Gastroesophageal sphincter (tissue), 4 donors: ENCODE data around the gene CSNK1G3. TPM values are rescaled to one million over a fixed set of nuclear protein-coding genes. Genes with fewer than 3 reads are reported as not detected.

Source experiments
- ATAC-seq: fragments of 150-250 bp; one replicate; pipeline ENCODE4 v1.9.1; 2016; ENCODE audit warnings: mild to moderate bottlenecking, moderate library complexity
- H3K27ac ChIP-seq, 4 donors: fragments of 200-600 bp; sonication (generic) in 3 of 4; 1 replicate in 3 of 4; 2 replicates in 1 of 4; pipeline ENCODE4 v1.5.1; 2016 to 2019
- H3K27me3 ChIP-seq: fragments of 200-600 bp; sonication (generic); one replicate; pipeline ENCODE4 v1.5.1; 2019
- H3K36me3 ChIP-seq, 2 donors: fragments of 200-600 bp; sonication (generic); one replicate each; pipeline ENCODE4 v1.5.1; 2019; ENCODE audit warnings: control low read depth in 1 of 2
- H3K4me1 ChIP-seq, 3 donors: fragments of 200-600 bp; sonication (generic); 1 replicate in 2 of 3; 2 replicates in 1 of 3; pipeline ENCODE4 v1.5.1; 2016 to 2019; ENCODE audit warnings: control low read depth in 2 of 3
- H3K4me3 ChIP-seq, 2 donors: fragments of 200-600 bp; sonication (generic); one replicate each; pipeline ENCODE4 v1.5.1; 2019; ENCODE audit warnings: mild to moderate bottlenecking in 1 of 2, moderate library complexity in 1 of 2
- H3K9me3 ChIP-seq, 3 donors: fragments of 200-600 bp; sonication (generic); one replicate each; pipeline ENCODE4 v1.5.1; 2017 to 2019; ENCODE audit warnings: control low read depth in 2 of 3
- CTCF ChIP-seq, 4 experiments: fragments of 200-600 bp in 2 of 4; fragments of 450-650 bp in 2 of 4; sonication (generic) in 1 of 4; IDR thresholded peaks; one replicate each; pipeline ENCODE4 v1.5.1; 2017 to 2019; ENCODE audit warnings: antibody characterized with exemption in 4 of 4, mild to moderate bottlenecking in 2 of 4, moderate library complexity in 2 of 4
- EP300 ChIP-seq: sonication (generic); formaldehyde crosslinking; IDR thresholded peaks from one replicate; pipeline ENCODE4 v1.6.1; 2017; ENCODE audit warnings: antibody characterized with exemption, mild to moderate bottlenecking
- POLR2A ChIP-seq, 2 donors: fragments of 450-650 bp; IDR thresholded peaks; one replicate each; pipeline ENCODE4 v1.6.1; 2017; ENCODE audit warnings: antibody characterized with exemption in 2 of 2, mild to moderate bottlenecking in 2 of 2, moderate library complexity in 1 of 2
- POLR2AphosphoS5 ChIP-seq: sonication (generic); formaldehyde crosslinking; IDR thresholded peaks from one replicate; pipeline ENCODE4 v1.6.1; 2017; ENCODE audit warnings: antibody characterized with exemption
- WGBS, 2 donors: methylation state at CpG; one replicate each; pipeline ENCODE4 v1.1.5; 2018; ENCODE audit warnings: low coverage in 1 of 2; 5-methylcytosine and 5-hydroxymethylcytosine counted together
- total RNA-seq, 4 donors: library from RNA; depleted of rRNA; stranded (reverse); fragments of >200 nt; gene quantifications; one replicate each; pipeline ENCODE4 v1.1.0, GENCODE V29; 2016

The CSNK1G3 gene
- total RNA-seq, 4 donors from 2014 or later: 42.8 to 65.0 (median 55.6) TPM

GRCh38 chr5:123503299-123503698 lies 8.7 kb upstream of the CSNK1G3 start:
- no peak overlapping the region for H3K27ac ChIP-seq
- ATAC-seq: no peak
- no peak overlapping the region for H3K4me3 ChIP-seq
- TF ChIP-seq POLR2AphosphoS5: no peak
- no peak for TF ChIP-seq EP300
- TF ChIP-seq CTCF (IDR thresholded peaks at IDR 0.05): no peak
- no peak for TF ChIP-seq POLR2A (IDR thresholded peaks at IDR 0.05)
- H3K27me3 ChIP-seq: no peaks in the 10 kb centered on the region
- H3K36me3 ChIP-seq: no peaks in the 10 kb centered on the region
- H3K9me3 ChIP-seq: no peaks in the 10 kb centered on the region
- H3K4me1 ChIP-seq: peaks cover 0 to 2% (median 0%) of the 10 kb centered on the region in 3 donors

GRCh38 chr5:123505633-123506032 lies 6.3 kb upstream of the CSNK1G3 start:
- Histone ChIP-seq H3K36me3 (no peaks in the 10 kb centered on the region), H3K4me1 (peaks cover 0 to 11% (median 5%) of the 10 kb centered on the region in 3 donors), H3K9me3 (no peaks in the 10 kb centered on the region), H3K27me3 (no peaks in the 10 kb centered on the region), H3K4me3 (no peak overlapping the region), H3K27ac (no peak overlapping the region)
- 60 to 77% methylated on average over 2 of the region's 2 CpGs for WGBS, 2 donors
- no peak for ATAC-seq
- TF ChIP-seq POLR2A (IDR thresholded peaks at IDR 0.05) (no peak), EP300 (no peak), POLR2AphosphoS5 (no peak), CTCF (IDR thresholded peaks at IDR 0.05) (no peak)

- no peak for ATAC-seq
- TF ChIP-seq CTCF (IDR thresholded peaks at IDR 0.05) (no peak), POLR2AphosphoS5 (no peak), POLR2A (IDR thresholded peaks at IDR 0.05) (no peak), EP300 (no peak)
These were observed 3.5 kb upstream of the CSNK1G3 start for GRCh38 chr5:123508441-123508840.

GRCh38 chr5:123511290-123511647 lies 708 bp upstream of the CSNK1G3 start:
- no peak for TF ChIP-seq EP300
- no peak for TF ChIP-seq CTCF (IDR thresholded peaks at IDR 0.05)
- no peak for TF ChIP-seq POLR2A (IDR thresholded peaks at IDR 0.05)
- no peak for TF ChIP-seq POLR2AphosphoS5
- Histone ChIP-seq H3K4me1 (peaks cover 0 to 39% (median 9%) of the 10 kb centered on the region in 3 donors), H3K36me3 (no peaks in the 10 kb centered on the region), H3K4me3 (peak overlapping the region; percentile 85 to 86), H3K27ac (peak overlapping the region; percentile 84 to 98 (median 97)), H3K27me3 (no peaks in the 10 kb centered on the region), H3K9me3 (no peaks in the 10 kb centered on the region)
- 63 to 88% methylated on average over 3 of the region's 3 CpGs for WGBS, 2 donors
- ATAC-seq: no peak

More at GRCh38 chr5:123508441-123508840, 3.5 kb upstream of the CSNK1G3 start:
- H3K4me1 ChIP-seq: peaks cover 0 to 23% (median 6%) of the 10 kb centered on the region in 3 donors
- no peak overlapping the region for H3K4me3 ChIP-seq
- H3K27me3 ChIP-seq: no peaks in the 10 kb centered on the region
- WGBS, 2 donors: 30 to 42% methylated on average over 1 of the region's 1 CpG
- H3K36me3 ChIP-seq: no peaks in the 10 kb centered on the region
- no peaks in the 10 kb centered on the region for H3K9me3 ChIP-seq
- H3K27ac ChIP-seq: peak overlapping the region; percentile 16 to 56 (median 46)

GRCh38 chr5:123512611-123513461 lies 859 bp downstream of the CSNK1G3 start:
- H3K9me3 ChIP-seq: no peaks in the 10 kb centered on the region
- ATAC-seq: peak; percentile 5
- no peaks in the 10 kb centered on the region for H3K36me3 ChIP-seq
- no peaks in the 10 kb centered on the region for H3K27me3 ChIP-seq
- H3K27ac ChIP-seq: peak overlapping the region; percentile 85 to 98 (median 97)
- 0% methylated on average over 6 to 11 of the region's 50 CpGs for WGBS, 2 donors
- H3K4me1 ChIP-seq: peaks cover 0 to 46% (median 9%) of the 10 kb centered on the region in 3 donors
- H3K4me3 ChIP-seq: peak overlapping the region; percentile 85 to 86
- TF ChIP-seq EP300: no peak
